Measurements from ENCODE around the gene ZSCAN1.

GRCh38 chr19:58044391-58044790, 10.6 kb downstream of the ZSCAN1 start:
- no peak for TF ChIP-seq YY1 (IDR thresholded peaks at IDR 0.05; ENCODE audit: low read depth)
- no peak for TF ChIP-seq POLR2AphosphoS5 (IDR thresholded peaks at IDR 0.05; ENCODE audit: low read depth, low read length)
- no peak for TF ChIP-seq CTCF (IDR thresholded peaks at IDR 0.05)
- TF ChIP-seq FOSL2 (IDR thresholded peaks at IDR 0.05; ENCODE audit: borderline replicate concordance, low read depth) = no peak
- no peak for TF ChIP-seq GABPA (IDR thresholded peaks at IDR 0.05; ENCODE audit: low read depth)
- TF ChIP-seq RFX5 (IDR thresholded peaks at IDR 0.05; ENCODE audit: low read length) = no peak
- TF ChIP-seq JUND (IDR thresholded peaks at IDR 0.05) = no peak
- TF ChIP-seq SMC3 (IDR thresholded peaks at IDR 0.05; ENCODE audit: low read depth, low read length) = no peak
- no peak for TF ChIP-seq TAF1 (IDR thresholded peaks at IDR 0.05; ENCODE audit: borderline replicate concordance, low read depth, low read length)
- no peak for TF ChIP-seq MAX (IDR thresholded peaks at IDR 0.05; ENCODE audit: low read depth)

All from SK-N-SH (cell line).